ENCODE data around the gene LRWD1. TPM values are rescaled to one million over a fixed set of nuclear protein-coding genes. Genes with fewer than 3 reads are reported as not detected.

Gene LRWD1
- total RNA-seq, 2 experiments from 2014 or later: 39.1 to 68.2 TPM

DNA sequence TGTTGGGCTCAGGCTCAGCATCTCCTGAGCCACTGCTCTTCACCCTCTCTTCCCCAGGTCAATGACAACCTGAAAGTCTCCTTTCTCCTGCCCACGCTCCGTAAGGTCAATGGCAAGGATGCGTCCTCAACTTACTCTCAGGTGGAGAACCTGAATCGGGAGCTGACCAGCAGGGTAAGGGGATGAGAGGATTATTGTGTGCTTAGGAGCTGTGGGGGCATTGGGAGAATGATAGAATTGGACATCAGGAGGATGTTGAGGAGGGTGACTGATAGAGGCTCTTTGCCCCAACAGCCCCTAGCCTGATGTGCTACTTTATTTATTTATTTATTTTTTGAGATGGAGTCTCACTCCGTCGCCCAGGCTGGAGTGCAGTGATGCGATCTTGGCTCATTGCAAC, 1.3 kb downstream of the LRWD1 start:
- peak overlapping the region; percentile 43 for H3K27ac ChIP-seq (ENCODE audit: low read depth, low read length, poor library complexity, severe bottlenecking)
- TF ChIP-seq, protein P1, sequence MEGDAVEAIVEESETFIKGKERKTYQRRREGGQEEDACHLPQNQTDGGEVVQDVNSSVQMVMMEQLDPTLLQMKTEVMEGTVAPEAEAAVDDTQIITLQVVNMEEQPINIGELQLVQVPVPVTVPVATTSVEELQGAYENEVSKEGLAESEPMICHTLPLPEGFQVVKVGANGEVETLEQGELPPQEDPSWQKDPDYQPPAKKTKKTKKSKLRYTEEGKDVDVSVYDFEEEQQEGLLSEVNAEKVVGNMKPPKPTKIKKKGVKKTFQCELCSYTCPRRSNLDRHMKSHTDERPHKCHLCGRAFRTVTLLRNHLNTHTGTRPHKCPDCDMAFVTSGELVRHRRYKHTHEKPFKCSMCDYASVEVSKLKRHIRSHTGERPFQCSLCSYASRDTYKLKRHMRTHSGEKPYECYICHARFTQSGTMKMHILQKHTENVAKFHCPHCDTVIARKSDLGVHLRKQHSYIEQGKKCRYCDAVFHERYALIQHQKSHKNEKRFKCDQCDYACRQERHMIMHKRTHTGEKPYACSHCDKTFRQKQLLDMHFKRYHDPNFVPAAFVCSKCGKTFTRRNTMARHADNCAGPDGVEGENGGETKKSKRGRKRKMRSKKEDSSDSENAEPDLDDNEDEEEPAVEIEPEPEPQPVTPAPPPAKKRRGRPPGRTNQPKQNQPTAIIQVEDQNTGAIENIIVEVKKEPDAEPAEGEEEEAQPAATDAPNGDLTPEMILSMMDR (conservative IDR thresholded peaks at IDR 0.05; ENCODE audit: low read length): no peak
- no peak for TF ChIP-seq EZH2phosphoT487 (IDR thresholded peaks at IDR 0.05; ENCODE audit: borderline replicate concordance, low read depth, low read length)
- no peak for DNase-seq (ENCODE audit: low spot score)
- CTCF ChIA-PET (ENCODE audit: unreplicated experiment): interaction anchor here (0.6 kb wide), 1 partner anchor 71 kb away, joined by 3 read pairs; no protein-coding TSS in a partner anchor
- H3K9me3 ChIP-seq (ENCODE audit: low read length): no peaks in the 10 kb centered on the region
- intact Hi-C loops (cut with micrococcal nuclease; ENCODE audit: unreplicated experiment): loop anchor here (5.0 kb wide), 1 partner anchor 179 kb away; the partner anchor contains the start of gene SH2B2
- peak overlapping the region; percentile 96 for H3K4me2 ChIP-seq (ENCODE audit: low read length)
- peaks cover 30% of the 10 kb centered on the region for H3K36me3 ChIP-seq (ENCODE audit: insufficient read depth, low read length)
- no peak overlapping the region for H2AFZ ChIP-seq (ENCODE audit: low read length)
- peaks cover 17% of the 10 kb centered on the region; the same call in 1 of the 2 replicates for H3K79me2 ChIP-seq (ENCODE audit: insufficient read depth, low read depth, low read length)
- H3K4me1 ChIP-seq (ENCODE audit: insufficient read depth, low read length, poor library complexity, severe bottlenecking): peaks cover 20% of the 10 kb centered on the region
- no TSS peak for BruUV-seq (replicated peaks)
- no peaks in the 10 kb centered on the region for H3K9me2 ChIP-seq (ENCODE audit: insufficient read depth, low read length)
- peak overlapping the region; percentile 97 for H3K4me3 ChIP-seq (ENCODE audit: low read depth, low read length, poor library complexity, severe bottlenecking)
- POLR2A ChIA-PET: interaction anchor here (0.6 to 1.5 kb wide), 8 partner anchors 9 to 54 kb away, joined by 3 to 6 read pairs (median 3); no protein-coding TSS in a partner anchor
- no peaks in the 10 kb centered on the region for H4K20me1 ChIP-seq (ENCODE audit: insufficient read depth, low read length)

DNA sequence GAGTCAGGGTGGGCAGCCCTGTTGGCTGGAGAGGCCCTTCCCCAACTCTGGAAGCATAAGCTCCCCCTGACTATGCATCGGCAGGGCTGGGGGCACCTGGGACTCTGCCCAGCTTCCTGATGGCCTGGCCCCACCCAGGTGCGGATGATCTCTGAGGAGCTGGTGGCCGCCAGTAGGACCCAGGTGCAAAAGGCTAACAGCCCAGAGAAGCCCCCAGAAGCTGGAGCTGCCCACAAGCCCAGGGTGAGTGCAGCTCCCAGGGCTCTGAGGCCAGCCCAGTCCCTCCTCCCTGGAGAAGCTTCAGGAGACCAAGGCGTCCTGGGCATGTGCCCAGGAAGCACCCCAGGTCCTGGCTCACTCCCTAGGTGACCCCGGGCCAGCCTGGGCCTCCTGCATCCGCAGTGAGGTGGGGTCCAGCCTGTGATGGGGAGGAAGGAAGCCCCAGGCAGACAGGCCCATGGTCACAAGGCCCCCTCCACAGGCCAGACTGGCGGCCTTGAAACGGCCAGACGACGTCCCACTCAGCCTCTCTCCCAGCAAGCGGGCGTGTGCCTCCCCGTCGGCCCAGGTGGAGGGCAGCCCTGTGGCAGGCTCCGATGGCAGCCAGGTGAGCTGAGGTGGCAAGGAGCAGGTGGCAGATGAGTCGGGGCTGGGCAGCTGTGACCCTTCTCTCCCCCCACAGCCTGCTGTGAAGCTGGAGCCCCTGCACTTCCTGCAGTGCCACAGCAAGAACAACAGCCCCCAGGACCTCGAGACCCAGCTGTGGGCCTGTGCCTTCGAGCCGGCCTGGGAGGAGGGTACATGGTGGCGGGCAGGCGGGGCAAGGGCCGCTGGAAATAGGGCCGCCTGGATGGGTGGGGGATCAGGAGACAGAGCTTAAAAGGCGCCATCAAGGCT, 3.0 kb downstream of the LRWD1 start:
- ChIA-PET CTCF (ENCODE audit: unreplicated experiment) (interaction anchor here (0.5 to 1.0 kb wide), 3 partner anchors 25 to 64 kb away, joined by 3 to 7 read pairs (median 3); no protein-coding TSS in a partner anchor), POLR2A (no interaction called here)
- Histone ChIP-seq H3K4me3 (ENCODE audit: low read depth, low read length, poor library complexity, severe bottlenecking) (no peak overlapping the region), H3K79me2 (ENCODE audit: insufficient read depth, low read depth, low read length) (peaks cover 17% of the 10 kb centered on the region; the same call in 1 of the 2 replicates), H2AFZ (ENCODE audit: low read length) (no peak overlapping the region), H3K9me3 (ENCODE audit: low read length) (no peaks in the 10 kb centered on the region), H4K20me1 (ENCODE audit: insufficient read depth, low read length) (no peaks in the 10 kb centered on the region), H3K36me3 (ENCODE audit: insufficient read depth, low read length) (peaks cover 47% of the 10 kb centered on the region), H3K9me2 (ENCODE audit: insufficient read depth, low read length) (no peaks in the 10 kb centered on the region), H3K27ac (ENCODE audit: low read depth, low read length, poor library complexity, severe bottlenecking) (no peak overlapping the region), H3K4me2 (ENCODE audit: low read length) (no peak overlapping the region), H3K4me1 (ENCODE audit: insufficient read depth, low read length, poor library complexity, severe bottlenecking) (peaks cover 20% of the 10 kb centered on the region)
- no peak for DNase-seq (ENCODE audit: low spot score)
- TF ChIP-seq, protein P1 (conservative IDR thresholded peaks at IDR 0.05; ENCODE audit: low read length): no peak
- TF ChIP-seq EZH2phosphoT487 (IDR thresholded peaks at IDR 0.05; ENCODE audit: borderline replicate concordance, low read depth, low read length): no peak
- no TSS peak for BruUV-seq (replicated peaks)
- intact Hi-C loops (cut with micrococcal nuclease; ENCODE audit: unreplicated experiment): loop anchor here (5.0 kb wide), 1 partner anchor 181 kb away; the partner anchor contains the start of gene SH2B2
